ENCODE data around the gene KIR2DL3. TPM values are rescaled to one million over a fixed set of nuclear protein-coding genes. Genes with fewer than 3 reads are reported as not detected.
"Not testable (repeated sequence)": the region's sequence is repeated elsewhere in the genome, so short reads cannot be mapped to it uniquely, and the experiment has no call there.

KIR2DL3 gene
- total RNA-seq, 4 donors from 2014 or later = not detected

DNA sequence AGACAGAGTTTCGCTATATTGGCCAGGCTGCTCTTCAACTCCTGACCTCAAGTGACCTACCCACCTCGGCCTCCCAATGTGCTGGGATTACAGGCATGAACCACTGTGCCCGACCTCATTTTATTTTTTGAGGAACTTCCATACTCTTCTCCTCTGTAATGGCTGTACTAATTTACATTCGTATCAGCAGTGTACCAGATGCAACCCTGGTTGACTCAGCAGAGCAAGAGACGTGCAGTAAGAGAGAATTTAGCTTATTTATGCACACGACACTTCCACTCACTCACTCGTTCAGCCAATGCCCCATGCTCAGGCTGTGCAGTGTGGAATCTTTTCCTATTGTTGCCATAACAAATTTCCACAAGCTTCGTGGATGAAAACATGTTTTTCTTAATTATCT lies 7.1 kb upstream of the KIR2DL3 start:
- Histone ChIP-seq H3K27ac (no peak overlapping the region), H3K4me3 (no peak overlapping the region), H3K9me3 (no peaks in the 10 kb centered on the region), H3K36me3 (no peaks in the 10 kb centered on the region), H3K4me1 (no peaks in the 10 kb centered on the region), H3K27me3 (no peaks in the 10 kb centered on the region)
- TF ChIP-seq, protein P1, sequence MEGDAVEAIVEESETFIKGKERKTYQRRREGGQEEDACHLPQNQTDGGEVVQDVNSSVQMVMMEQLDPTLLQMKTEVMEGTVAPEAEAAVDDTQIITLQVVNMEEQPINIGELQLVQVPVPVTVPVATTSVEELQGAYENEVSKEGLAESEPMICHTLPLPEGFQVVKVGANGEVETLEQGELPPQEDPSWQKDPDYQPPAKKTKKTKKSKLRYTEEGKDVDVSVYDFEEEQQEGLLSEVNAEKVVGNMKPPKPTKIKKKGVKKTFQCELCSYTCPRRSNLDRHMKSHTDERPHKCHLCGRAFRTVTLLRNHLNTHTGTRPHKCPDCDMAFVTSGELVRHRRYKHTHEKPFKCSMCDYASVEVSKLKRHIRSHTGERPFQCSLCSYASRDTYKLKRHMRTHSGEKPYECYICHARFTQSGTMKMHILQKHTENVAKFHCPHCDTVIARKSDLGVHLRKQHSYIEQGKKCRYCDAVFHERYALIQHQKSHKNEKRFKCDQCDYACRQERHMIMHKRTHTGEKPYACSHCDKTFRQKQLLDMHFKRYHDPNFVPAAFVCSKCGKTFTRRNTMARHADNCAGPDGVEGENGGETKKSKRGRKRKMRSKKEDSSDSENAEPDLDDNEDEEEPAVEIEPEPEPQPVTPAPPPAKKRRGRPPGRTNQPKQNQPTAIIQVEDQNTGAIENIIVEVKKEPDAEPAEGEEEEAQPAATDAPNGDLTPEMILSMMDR (IDR thresholded peaks at IDR 0.05) = no peak
- no peak for TF ChIP-seq POLR2A (IDR thresholded peaks at IDR 0.05)
- intact Hi-C loops (cut with DNase I; ENCODE audit: low total_unique reads) = no loop called here
- DNase-seq = no peak

DNA sequence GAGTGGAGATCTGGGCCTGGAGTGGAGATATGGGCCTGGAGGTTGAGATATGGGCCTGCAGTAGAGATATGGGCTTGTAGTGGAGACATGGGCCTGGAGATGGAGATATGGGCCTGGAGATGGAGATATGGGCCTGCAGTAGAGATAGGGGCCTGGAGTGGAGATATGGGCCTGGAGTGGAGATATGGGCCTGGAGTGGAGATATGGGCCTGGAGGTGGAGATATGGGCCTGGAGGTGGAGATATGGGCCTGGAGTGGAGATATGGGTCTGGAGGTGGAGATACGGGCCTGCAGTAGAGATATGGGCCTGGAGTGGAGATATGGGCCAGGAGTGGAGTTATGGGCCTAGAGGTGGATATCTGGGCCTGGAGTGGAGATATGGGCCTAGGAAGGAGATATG lies 402 bp downstream of the KIR2DL3 start:
- intact Hi-C loops (cut with DNase I; ENCODE audit: low total_unique reads) = no loop called here
- H3K27ac ChIP-seq = no peak overlapping the region
- no peak for TF ChIP-seq POLR2A (IDR thresholded peaks at IDR 0.05)
- TF ChIP-seq, protein P1 (IDR thresholded peaks at IDR 0.05) = no peak
- H3K4me1 ChIP-seq = no peaks in the 10 kb centered on the region
- no peaks in the 10 kb centered on the region for H3K36me3 ChIP-seq
- H3K9me3 ChIP-seq = no peaks in the 10 kb centered on the region
- DNase-seq = no peak
- H3K27me3 ChIP-seq = no peaks in the 10 kb centered on the region
- no peak overlapping the region for H3K4me3 ChIP-seq

DNA sequence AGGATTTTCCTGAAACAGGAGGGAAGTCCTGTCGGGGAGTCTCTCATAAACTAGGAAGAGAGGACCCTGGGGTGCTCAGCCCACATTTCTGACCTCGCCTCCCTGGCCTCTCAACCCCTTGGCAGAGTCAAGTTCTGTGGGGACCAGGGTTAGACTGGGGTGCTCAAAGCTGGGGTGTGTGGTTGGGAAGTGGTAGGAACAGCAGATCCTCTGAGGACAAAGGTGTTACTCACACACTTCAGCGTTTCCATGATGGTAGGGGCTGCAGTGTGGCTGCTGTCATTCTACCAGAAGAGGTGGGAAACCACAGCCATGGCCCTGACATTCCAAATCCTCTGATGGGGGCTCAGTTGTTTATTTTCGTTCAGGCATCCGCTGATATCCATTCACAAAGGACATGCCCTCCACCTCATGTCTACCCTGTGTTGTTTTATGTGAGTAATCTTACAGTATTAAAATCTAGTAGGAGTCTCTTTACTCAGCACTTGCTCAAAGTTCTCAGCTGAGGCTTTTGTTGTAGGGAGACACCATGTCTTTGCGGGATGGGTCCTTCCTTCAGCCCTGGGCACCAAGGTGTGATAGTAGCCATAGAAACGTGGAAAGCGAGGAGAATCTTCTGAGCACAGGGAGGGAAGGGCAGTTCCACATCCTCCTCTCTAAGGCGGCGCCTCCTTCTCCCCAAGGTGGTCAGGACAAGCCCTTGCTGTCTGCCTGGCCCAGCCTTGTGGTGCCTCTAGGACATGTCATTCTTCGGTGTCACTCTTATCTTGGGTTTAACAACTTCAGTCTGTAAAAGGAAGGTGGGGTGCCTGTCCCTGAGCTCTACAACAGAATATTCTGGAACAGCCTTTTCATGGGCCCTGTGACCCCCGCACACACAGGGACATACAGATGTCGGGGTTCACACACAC lies 1.5 kb downstream of the KIR2DL3 start:
- no peak for DNase-seq
- TF ChIP-seq, protein P1 (IDR thresholded peaks at IDR 0.05) = no peak
- no peak for TF ChIP-seq POLR2A (IDR thresholded peaks at IDR 0.05)
- H3K4me1 ChIP-seq = no peaks in the 10 kb centered on the region
- no peak overlapping the region for H3K27ac ChIP-seq
- intact Hi-C loops (cut with DNase I; ENCODE audit: low total_unique reads) = no loop called here
- H3K4me3 ChIP-seq = no peak overlapping the region
- no peaks in the 10 kb centered on the region for H3K27me3 ChIP-seq
- no peaks in the 10 kb centered on the region for H3K36me3 ChIP-seq
- no peaks in the 10 kb centered on the region for H3K9me3 ChIP-seq

DNA sequence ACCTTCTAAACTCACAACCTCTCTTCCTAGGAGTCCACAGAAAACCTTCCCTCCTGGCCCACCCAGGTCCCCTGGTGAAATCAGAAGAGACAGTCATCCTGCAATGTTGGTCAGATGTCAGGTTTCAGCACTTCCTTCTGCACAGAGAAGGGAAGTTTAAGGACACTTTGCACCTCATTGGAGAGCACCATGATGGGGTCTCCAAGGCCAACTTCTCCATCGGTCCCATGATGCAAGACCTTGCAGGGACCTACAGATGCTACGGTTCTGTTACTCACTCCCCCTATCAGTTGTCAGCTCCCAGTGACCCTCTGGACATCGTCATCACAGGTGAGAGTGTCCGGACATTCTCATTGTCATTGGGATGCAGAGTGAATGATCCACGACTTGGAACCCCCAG lies 3.6 kb downstream of the KIR2DL3 start:
- DNase-seq; H3K4me3 ChIP-seq; intact Hi-C loops (cut with DNase I; ENCODE audit: low total_unique reads); H3K36me3 ChIP-seq; H3K9me3 ChIP-seq; H3K4me1 ChIP-seq; H3K27ac ChIP-seq; H3K27me3 ChIP-seq: not testable (repeated sequence)

DNA sequence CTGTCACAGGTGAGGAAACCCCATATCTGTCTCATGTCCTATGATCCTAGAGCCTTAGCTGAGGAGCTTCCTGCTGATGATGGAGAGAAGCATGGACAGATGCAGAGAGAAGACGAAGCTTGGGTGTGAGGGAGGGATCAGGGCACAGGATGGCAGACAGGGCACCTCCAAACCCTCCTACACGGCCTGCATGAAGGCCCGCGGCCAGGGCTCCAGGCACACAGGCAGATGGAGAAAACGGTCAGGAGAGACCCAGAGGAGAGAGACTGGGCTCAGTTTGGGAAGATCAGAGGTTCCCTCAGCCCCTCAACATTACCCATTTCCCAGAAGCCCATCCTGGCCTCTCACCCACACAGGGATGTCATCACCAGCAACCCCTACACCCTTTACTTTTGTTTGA lies 5.8 kb downstream of the KIR2DL3 start:
- H3K4me3 ChIP-seq; H3K4me1 ChIP-seq; H3K9me3 ChIP-seq; H3K27ac ChIP-seq; intact Hi-C loops (cut with DNase I; ENCODE audit: low total_unique reads); H3K27me3 ChIP-seq; H3K36me3 ChIP-seq; DNase-seq: not testable (repeated sequence)

DNA sequence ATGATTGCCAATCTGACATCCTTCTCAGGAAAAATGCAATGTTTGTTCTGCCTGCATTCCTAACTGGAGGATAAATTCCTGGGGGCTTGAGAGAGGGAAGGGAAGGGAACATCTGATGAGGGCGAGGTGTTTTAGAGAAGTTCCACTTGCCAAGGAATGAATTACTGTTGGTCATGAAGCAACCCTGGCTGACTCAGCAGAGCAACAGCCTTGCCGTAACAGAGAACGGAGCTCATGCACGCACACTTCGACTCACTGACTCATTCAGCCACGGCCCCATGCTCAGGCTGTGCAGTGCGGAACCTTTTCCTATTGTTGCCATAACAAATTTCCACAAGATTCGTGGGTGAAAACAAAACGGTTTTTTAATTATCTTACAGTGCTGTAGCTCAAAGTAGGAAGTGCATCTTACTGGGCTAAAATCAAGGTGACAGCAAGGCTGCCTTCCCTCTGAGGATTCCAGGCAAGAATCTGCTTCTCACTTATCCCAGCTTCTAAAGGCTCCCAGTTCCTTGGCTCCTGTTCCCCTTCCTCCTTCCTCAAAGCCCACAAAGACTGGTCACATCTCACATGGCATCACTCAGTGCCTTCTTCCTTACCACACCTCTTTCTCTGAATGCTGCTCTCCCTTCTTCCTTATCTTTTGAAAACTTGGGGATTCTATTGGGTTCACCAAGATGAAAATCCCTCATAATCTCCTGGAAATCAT lies 9.5 kb downstream of the KIR2DL3 start:
- H3K27ac ChIP-seq; H3K4me3 ChIP-seq; intact Hi-C loops (cut with DNase I; ENCODE audit: low total_unique reads); H3K4me1 ChIP-seq; H3K27me3 ChIP-seq; DNase-seq; H3K36me3 ChIP-seq; H3K9me3 ChIP-seq: not testable (repeated sequence)

DNA sequence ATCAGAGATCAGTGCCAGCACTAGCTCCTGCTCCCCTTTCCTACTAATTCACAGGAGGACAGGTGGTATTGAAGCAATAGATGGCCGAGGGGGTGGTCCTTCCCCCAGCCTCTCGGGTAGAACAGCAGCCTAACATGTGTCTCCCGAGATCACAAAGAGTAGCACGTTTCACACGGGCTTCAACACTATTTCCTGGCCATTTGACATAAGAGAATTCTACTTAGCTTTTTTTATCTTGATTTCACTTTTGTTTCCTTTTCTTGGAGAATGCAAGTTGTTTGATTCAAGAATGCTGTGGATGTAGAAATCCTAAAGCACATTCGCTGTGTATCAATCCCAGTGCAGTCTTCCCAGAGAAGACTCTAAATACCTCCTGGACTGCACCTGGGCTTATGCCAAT lies 12.0 kb downstream of the KIR2DL3 start:
- H3K27ac ChIP-seq; intact Hi-C loops (cut with DNase I; ENCODE audit: low total_unique reads); H3K4me3 ChIP-seq; DNase-seq; H3K36me3 ChIP-seq; H3K27me3 ChIP-seq; H3K4me1 ChIP-seq; H3K9me3 ChIP-seq: not testable (repeated sequence)

DNA sequence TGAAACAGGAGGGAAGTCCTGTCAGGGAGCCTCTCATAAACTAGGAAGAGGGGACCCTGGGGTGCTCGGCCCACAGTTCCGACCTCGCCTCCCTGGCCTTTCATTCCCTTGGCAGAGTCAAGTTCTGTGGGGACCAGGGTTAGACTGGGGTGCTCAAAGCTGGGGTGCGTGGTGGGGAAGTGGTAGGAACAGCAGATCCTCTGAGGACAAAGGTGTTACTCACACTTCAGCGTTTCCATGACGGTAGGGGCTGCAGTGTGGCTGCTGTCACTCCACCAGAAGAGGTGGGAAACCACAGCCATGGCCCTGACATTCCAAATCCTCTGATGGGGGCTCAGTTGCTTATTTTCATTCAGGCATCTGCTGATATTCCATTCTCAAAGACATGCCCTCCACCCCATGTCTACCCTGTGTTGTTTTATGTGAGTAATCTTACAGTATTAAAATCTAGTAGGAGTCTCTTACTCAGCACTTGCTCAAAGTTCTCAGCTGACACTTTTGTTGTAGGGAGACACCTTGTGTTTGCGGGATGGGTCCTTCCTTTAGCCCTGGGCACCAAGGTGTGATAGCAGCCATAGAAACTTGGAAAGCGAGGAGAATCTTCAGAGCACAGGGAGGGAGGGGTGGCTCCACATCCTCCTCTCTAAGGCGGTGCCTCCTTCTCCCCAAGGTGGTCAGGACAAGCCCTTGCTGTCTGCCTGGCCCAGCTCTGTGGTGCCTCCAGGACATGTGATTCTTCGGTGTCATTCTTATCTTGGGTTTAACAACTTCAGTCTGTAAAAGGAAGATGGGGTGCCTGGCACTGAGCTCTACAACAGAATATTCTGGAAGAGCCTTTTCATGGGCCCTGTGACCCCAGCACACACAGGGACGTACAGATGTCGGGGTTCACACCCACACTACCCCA lies 18.1 kb downstream of the KIR2DL3 start:
- H3K36me3 ChIP-seq; intact Hi-C loops (cut with DNase I; ENCODE audit: low total_unique reads); H3K27ac ChIP-seq; H3K4me3 ChIP-seq; H3K9me3 ChIP-seq; DNase-seq; H3K4me1 ChIP-seq; H3K27me3 ChIP-seq: not testable (repeated sequence)

DNA sequence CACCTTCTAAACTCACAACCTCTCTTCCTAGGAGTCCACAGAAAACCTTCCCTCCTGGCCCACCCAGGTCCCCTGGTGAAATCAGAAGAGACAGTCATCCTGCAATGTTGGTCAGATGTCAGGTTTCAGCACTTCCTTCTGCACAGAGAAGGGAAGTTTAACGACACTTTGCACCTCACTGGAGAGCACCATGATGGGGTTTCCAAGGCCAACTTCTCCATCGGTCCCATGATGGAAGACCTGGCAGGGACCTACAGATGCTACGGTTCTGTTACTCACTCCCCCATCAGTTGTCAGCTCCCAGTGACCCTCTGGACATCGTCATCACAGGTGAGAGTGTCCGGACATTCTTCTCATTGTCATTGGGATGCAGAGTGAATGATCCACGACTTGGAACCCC lies 20.3 kb downstream of the KIR2DL3 start:
- H3K27me3 ChIP-seq; H3K9me3 ChIP-seq; intact Hi-C loops (cut with DNase I; ENCODE audit: low total_unique reads); H3K27ac ChIP-seq; H3K36me3 ChIP-seq; DNase-seq; H3K4me3 ChIP-seq; H3K4me1 ChIP-seq: not testable (repeated sequence)
